ENCODE results near the gene SLC36A3.
"Not testable (repeated sequence)": the region's sequence is repeated elsewhere in the genome, so short reads cannot be mapped to it uniquely, and the experiment has no call there.

SLC36A3 gene

DNA sequence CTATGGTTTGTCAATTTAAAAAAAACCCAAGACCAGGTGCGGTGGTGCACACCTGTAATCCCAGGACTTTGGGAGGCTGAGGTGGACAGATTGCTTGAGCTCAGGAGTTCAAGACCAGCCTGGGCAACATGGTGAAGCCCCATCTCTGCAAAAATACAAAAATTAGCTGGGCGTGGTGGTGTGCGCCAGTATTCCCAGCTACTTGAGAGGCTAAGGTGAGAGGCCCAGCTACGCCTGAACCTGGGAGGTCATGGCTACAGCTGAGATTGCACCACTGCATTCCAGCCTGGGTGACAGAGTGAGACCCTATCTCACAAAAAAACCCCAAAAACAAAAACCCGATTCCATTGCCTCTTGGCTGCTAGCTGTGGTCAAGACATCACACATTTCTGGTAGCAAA is 48.6 kb downstream of the SLC36A3 start:
- H3K4me3 ChIP-seq (ENCODE audit: low read length); H3K9me3 ChIP-seq (ENCODE audit: control insufficient read depth, low read length); H3K4me1 ChIP-seq (ENCODE audit: control insufficient read depth, insufficient read depth, low read length); H3K36me3 ChIP-seq (ENCODE audit: control insufficient read depth, insufficient read depth, low read length); H3K9ac ChIP-seq (ENCODE audit: low read length); H3K27me3 ChIP-seq (ENCODE audit: control insufficient read depth, insufficient read depth, low read length): not testable (repeated sequence)

DNA sequence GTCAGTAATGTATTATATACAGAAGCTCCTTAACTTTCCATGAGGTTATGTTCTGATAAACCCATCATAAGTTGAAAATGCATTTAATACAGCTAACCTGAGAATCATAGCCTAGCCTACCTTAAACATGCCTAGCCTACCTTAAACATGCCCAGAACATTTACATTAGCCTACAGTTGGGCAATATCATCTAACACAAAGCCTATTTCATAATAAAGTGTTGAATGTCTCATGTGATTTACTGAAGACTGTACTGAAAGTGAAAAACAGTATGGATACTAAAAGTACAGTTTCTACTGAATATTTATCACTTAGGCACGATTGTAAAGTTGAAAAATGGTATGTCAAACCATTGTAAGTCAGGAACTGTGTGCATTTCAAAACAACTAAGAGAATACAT is 49.0 kb downstream of the SLC36A3 start:
- no peaks in the 10 kb centered on the region for H3K36me3 ChIP-seq (ENCODE audit: control insufficient read depth, insufficient read depth, low read length)
- H3K4me3 ChIP-seq (ENCODE audit: low read length) = no peak overlapping the region
- no peaks in the 10 kb centered on the region for H3K9me3 ChIP-seq (ENCODE audit: control insufficient read depth, low read length)
- no peak overlapping the region for H3K9ac ChIP-seq (ENCODE audit: low read length)
- H3K27me3 ChIP-seq (ENCODE audit: control insufficient read depth, insufficient read depth, low read length) = no peaks in the 10 kb centered on the region
- peaks cover 9% of the 10 kb centered on the region for H3K4me1 ChIP-seq (ENCODE audit: control insufficient read depth, insufficient read depth, low read length)

DNA sequence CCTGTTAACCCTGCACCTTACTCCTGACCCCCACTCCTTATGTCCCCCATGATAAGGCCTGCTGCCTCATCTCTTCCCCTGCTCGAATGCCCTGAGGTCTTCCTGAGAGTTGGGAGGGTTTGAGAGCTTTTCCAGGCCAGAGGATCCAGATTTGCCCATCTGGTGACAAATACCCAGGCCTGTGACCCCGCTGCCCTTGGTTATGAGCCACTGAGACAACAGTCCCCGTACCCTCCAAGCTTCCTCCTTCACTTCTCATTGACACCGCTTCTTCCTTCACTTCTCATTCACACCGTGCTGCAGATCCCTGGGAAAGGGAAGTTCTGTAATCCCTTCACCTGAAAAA is 50.0 kb downstream of the SLC36A3 start:
- H3K36me3 ChIP-seq (ENCODE audit: control insufficient read depth, insufficient read depth, low read length) = no peaks in the 10 kb centered on the region
- peak overlapping the region; percentile 90 for H3K4me3 ChIP-seq (ENCODE audit: low read length)
- H3K27me3 ChIP-seq (ENCODE audit: control insufficient read depth, insufficient read depth, low read length) = no peaks in the 10 kb centered on the region
- peak overlapping the region; percentile 68 for H3K9ac ChIP-seq (ENCODE audit: low read length)
- no peaks in the 10 kb centered on the region for H3K9me3 ChIP-seq (ENCODE audit: control insufficient read depth, low read length)
- peaks cover 9% of the 10 kb centered on the region for H3K4me1 ChIP-seq (ENCODE audit: control insufficient read depth, insufficient read depth, low read length)

DNA sequence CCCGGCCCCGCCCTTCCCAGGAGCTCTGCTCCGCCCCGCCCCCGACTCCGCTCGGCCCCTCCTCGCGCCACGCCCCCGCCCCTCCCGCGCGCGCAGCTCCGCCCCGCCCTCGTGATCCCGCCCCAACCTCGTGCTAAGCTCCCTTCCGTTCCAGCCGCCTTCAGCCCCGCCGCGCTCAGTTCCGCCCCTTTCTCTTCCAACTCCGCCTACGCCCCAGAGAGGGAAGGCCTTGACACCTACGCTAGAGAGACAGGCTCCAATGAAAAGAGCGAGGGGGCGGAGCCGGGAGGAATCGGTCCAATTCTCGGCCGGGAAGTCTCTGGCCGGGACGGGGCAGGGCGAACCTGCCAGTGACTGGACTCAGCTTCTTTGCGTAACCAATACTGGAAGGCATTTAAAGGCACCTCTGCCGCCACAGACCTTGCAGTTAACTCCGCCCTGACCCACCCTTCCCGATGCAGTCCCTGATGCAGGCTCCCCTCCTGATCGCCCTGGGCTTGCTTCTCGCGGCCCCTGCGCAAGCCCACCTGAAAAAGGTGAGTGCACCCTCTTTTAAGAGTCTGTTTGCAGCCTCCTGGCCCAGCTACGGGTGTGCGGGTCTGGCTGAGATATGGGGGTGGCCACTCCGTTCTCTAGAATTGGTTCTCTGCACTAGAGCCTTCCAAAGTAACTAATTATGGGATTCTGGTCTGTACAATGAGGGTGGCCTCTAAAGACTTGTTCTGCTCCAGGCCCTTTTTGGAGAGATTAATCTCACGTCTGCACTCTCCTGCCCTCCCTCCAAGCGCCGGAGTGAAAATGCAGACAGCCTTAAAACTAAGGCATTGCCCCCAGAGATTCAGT is 50.6 kb downstream of the SLC36A3 start, which contains the start of gene GM2A:
Gene GM2A, plus strand, starts transcription at position 424 of the 843 bp plus-strand sequence. Its CDS starts 32 bp downstream, at position 456.
- Histone ChIP-seq H3K9ac (ENCODE audit: low read length) (peak within 1 kb of the TSS; percentile 68), H3K27me3 (ENCODE audit: control insufficient read depth, insufficient read depth, low read length) (no peaks in the 10 kb centered on the region), H3K36me3 (ENCODE audit: control insufficient read depth, insufficient read depth, low read length) (no peaks in the 10 kb centered on the region), H3K9me3 (ENCODE audit: control insufficient read depth, low read length) (no peaks in the 10 kb centered on the region), H3K4me3 (ENCODE audit: low read length) (peak within 1 kb of the TSS; percentile 90), H3K4me1 (ENCODE audit: control insufficient read depth, insufficient read depth, low read length) (peaks cover 9% of the 10 kb centered on the region)

DNA sequence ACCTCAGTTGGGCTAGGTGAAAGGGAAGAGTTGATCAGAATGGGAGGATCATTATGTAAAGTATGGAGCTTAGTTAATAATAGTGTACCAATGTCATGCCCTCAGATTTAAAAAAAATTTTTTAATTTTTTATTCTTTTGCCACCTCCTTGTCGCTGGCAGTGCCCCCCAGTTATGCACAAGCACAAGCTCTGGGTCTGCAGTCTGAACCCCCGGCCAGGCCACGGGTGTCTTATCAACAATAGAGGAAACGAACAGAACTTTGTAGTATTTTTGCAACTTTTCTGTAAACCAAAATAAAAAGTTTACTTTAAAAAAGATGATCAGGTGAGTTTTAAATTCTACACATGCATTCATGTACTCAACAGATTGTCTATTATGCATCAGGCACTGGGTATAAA is 51.9 kb downstream of the SLC36A3 start:
- H3K27me3 ChIP-seq (ENCODE audit: control insufficient read depth, insufficient read depth, low read length) = no peaks in the 10 kb centered on the region
- H3K36me3 ChIP-seq (ENCODE audit: control insufficient read depth, insufficient read depth, low read length) = no peaks in the 10 kb centered on the region
- H3K9ac ChIP-seq (ENCODE audit: low read length) = no peak overlapping the region
- H3K4me3 ChIP-seq (ENCODE audit: low read length) = no peak overlapping the region
- H3K4me1 ChIP-seq (ENCODE audit: control insufficient read depth, insufficient read depth, low read length) = peaks cover 9% of the 10 kb centered on the region
- H3K9me3 ChIP-seq (ENCODE audit: control insufficient read depth, low read length) = no peaks in the 10 kb centered on the region

DNA sequence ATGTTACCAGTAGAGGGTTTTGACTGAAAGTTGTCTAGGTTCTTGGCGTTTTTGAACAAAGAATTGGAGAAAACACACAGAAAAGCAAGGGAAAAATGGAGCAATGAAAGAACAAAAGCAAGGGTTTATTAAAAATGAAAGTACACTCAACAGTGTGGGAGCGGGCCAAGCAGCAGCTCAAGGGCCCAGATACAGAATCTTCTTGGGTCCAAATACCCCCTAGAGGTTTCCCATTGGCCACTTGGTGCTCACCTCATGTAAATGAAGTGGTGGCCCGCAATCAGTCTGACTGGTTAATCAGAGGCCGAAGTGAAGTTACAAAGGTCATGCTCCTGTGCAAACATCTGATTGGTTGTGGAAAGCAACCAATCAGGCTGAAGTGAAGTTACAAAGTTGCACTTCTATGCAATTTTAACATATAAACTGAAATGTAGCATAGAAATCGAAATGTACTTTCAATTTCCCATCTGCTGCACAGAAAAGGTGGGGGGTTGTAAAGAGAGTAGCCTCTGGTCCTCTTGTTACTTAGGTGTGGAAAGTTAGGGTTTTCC is 52.5 kb downstream of the SLC36A3 start:
- H3K27me3 ChIP-seq (ENCODE audit: control insufficient read depth, insufficient read depth, low read length) = no peaks in the 10 kb centered on the region
- H3K4me1 ChIP-seq (ENCODE audit: control insufficient read depth, insufficient read depth, low read length) = peaks cover 9% of the 10 kb centered on the region
- no peak overlapping the region for H3K9ac ChIP-seq (ENCODE audit: low read length)
- H3K4me3 ChIP-seq (ENCODE audit: low read length) = no peak overlapping the region
- H3K9me3 ChIP-seq (ENCODE audit: control insufficient read depth, low read length) = no peaks in the 10 kb centered on the region
- no peaks in the 10 kb centered on the region for H3K36me3 ChIP-seq (ENCODE audit: control insufficient read depth, insufficient read depth, low read length)

DNA sequence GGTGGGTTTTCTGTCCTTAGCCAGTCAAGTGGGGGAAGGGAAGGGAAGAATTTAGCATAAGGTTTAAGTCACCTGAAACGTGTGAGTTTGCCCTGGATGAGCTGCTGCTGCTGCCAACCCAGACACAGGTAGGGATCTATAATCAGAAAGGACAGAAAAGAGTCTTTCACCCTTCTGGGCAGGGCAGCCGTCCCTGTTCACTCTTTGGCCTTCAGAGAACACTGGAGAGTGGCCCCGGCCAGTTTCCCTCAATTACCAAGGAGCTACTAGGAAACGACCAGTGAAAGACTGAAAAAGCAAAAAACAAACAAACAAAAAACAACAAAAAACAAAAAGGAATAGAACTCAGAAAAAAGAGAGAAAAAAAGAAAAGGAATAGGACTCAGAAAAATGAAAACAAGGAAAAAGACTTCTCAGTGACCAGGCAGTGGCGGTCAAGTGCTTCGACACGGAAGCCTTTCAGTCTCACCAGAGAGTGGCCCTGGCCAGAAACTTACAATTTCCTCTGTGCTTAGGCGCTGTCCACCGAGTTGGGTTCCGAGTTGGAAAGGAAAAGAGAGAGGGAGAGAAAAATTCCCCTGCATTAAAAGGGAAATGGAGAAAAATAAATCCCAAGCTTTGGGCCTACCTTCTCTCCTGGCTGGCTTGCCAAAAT is 53.1 kb downstream of the SLC36A3 start:
- Histone ChIP-seq H3K36me3 (ENCODE audit: control insufficient read depth, insufficient read depth, low read length) (no peaks in the 10 kb centered on the region), H3K4me1 (ENCODE audit: control insufficient read depth, insufficient read depth, low read length) (peaks cover 9% of the 10 kb centered on the region), H3K9me3 (ENCODE audit: control insufficient read depth, low read length) (no peaks in the 10 kb centered on the region), H3K4me3 (ENCODE audit: low read length) (no peak overlapping the region), H3K9ac (ENCODE audit: low read length) (no peak overlapping the region), H3K27me3 (ENCODE audit: control insufficient read depth, insufficient read depth, low read length) (no peaks in the 10 kb centered on the region)

DNA sequence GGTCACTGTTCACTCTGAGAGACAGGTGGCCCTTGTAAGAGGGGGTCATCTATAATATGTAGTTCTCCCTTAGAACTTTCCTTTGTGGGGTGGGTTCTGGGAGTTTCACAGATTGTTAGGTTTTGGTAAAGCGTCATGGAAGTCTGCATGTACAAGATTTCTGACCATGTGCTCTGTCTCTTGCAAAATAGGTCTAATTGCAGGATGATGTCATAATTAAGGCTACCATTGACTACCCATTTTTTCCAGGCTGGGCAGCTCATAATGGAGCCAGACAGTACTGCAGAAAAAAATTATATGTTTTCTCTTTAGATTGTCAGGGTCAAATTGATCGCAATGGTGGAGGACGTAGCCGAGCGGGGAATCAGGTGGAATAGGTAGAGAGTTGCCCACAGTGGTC is 54.3 kb downstream of the SLC36A3 start:
- Histone ChIP-seq H3K4me3 (ENCODE audit: low read length) (no peak overlapping the region), H3K4me1 (ENCODE audit: control insufficient read depth, insufficient read depth, low read length) (peaks cover 9% of the 10 kb centered on the region), H3K36me3 (ENCODE audit: control insufficient read depth, insufficient read depth, low read length) (no peaks in the 10 kb centered on the region), H3K9me3 (ENCODE audit: control insufficient read depth, low read length) (no peaks in the 10 kb centered on the region), H3K9ac (ENCODE audit: low read length) (no peak overlapping the region), H3K27me3 (ENCODE audit: control insufficient read depth, insufficient read depth, low read length) (no peaks in the 10 kb centered on the region)

DNA sequence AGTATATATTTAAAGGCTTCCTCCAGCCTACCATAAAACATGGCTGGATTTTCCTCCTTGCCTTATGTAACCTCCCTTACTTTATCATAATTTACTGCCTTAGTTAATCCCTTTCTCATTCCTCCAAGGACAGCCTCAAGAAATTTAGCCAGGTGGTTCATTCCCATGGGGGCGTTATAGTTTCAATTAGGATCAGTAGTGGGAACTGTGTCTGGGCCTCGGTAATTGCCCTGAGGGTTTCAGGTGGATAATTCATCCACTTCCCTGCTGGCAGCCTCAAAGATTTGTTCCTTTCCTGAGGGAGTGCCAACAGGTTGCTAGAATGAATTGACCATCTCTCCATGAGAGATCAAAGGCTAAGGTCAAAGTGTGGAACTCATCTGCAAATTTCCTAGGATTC is 54.9 kb downstream of the SLC36A3 start:
- H3K4me3 ChIP-seq (ENCODE audit: low read length) = no peak overlapping the region
- H3K27me3 ChIP-seq (ENCODE audit: control insufficient read depth, insufficient read depth, low read length) = no peaks in the 10 kb centered on the region
- H3K4me1 ChIP-seq (ENCODE audit: control insufficient read depth, insufficient read depth, low read length) = peaks cover 6% of the 10 kb centered on the region

DNA sequence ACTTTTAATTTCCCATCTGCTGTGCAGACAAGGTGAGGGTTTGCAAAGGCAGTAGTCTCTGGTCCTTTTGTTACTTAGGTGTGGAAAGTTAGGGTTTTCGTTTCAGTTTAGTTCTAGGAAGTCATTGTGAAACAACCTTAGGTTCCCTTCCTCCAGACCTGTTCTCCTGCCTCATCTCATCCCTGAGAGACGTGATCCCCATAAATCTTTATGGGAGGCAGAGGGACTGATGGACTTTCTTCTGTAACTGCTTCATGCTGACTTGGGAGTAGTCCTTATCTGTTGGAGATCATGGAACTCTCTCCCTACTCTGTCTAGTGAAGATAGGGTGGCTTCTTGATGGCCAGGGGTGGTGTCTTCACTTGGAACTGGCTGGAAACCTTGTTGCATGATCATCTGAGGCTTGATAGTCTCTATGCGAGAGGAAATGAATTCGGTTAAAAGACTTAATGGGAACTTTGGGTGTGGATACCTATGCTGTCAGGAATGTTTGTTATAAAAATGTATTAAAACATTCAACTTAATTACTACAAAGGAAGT is 57.8 kb downstream of the SLC36A3 start:
- H3K4me3 ChIP-seq (ENCODE audit: low read length) = no peak overlapping the region
- H3K27me3 ChIP-seq (ENCODE audit: control insufficient read depth, insufficient read depth, low read length) = no peaks in the 10 kb centered on the region
- H3K36me3 ChIP-seq (ENCODE audit: control insufficient read depth, insufficient read depth, low read length) = no peaks in the 10 kb centered on the region
- H3K9ac ChIP-seq (ENCODE audit: low read length) = no peak overlapping the region
- H3K4me1 ChIP-seq (ENCODE audit: control insufficient read depth, insufficient read depth, low read length) = no peaks in the 10 kb centered on the region
- no peaks in the 10 kb centered on the region for H3K9me3 ChIP-seq (ENCODE audit: control insufficient read depth, low read length)

More for the DNA sequence above, 54.9 kb downstream of the SLC36A3 start:
- H3K9me3 ChIP-seq (ENCODE audit: control insufficient read depth, low read length) = no peaks in the 10 kb centered on the region
- H3K36me3 ChIP-seq (ENCODE audit: control insufficient read depth, insufficient read depth, low read length) = no peaks in the 10 kb centered on the region
- no peak overlapping the region for H3K9ac ChIP-seq (ENCODE audit: low read length)

DNA sequence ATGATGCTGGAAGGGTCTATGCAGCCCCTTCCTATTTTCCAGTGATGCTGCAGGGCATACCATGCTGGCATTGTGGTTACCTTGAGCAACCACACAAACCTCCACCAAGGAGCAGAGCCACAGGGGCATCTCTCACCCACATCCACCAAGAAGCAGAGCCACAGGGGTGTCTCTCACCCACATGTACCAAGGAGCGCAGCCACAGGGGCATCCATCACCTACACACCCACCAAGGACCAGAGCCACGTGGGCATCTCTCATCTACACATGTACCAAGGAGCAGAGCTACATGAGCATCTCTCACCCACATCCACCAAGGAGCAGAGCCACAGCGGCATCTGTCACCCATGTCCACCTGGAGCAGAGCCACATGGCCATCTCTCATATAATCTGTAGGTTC is 59.4 kb downstream of the SLC36A3 start:
- H3K27me3 ChIP-seq (ENCODE audit: control insufficient read depth, insufficient read depth, low read length) = no peaks in the 10 kb centered on the region

DNA sequence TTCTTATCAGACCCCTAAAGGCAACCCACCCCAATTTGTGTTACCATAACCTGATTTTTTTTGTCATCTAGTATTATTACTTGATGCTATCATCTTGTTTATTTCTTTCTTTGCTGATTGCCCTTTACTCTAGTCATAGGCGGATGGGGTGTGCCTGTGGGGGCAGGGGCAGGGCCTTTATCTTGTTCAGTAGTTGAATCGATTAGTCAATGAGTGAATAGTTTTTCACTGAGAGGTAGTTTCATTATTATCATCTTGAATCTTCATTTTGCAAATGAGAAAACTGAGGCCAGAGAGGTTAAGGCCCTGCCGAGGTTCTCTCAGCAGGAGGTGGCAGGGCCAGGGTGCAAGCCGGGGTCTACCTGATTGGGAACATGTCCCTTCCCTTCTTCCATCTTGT is 60.0 kb downstream of the SLC36A3 start:
- Histone ChIP-seq H3K9ac (ENCODE audit: low read length) (no peak overlapping the region), H3K36me3 (ENCODE audit: control insufficient read depth, insufficient read depth, low read length) (no peaks in the 10 kb centered on the region), H3K4me1 (ENCODE audit: control insufficient read depth, insufficient read depth, low read length) (no peaks in the 10 kb centered on the region), H3K27me3 (ENCODE audit: control insufficient read depth, insufficient read depth, low read length) (no peaks in the 10 kb centered on the region), H3K9me3 (ENCODE audit: control insufficient read depth, low read length) (no peaks in the 10 kb centered on the region), H3K4me3 (ENCODE audit: low read length) (no peak overlapping the region)

More for the DNA sequence above, 59.4 kb downstream of the SLC36A3 start:
- H3K36me3 ChIP-seq (ENCODE audit: control insufficient read depth, insufficient read depth, low read length) = no peaks in the 10 kb centered on the region
- no peaks in the 10 kb centered on the region for H3K4me1 ChIP-seq (ENCODE audit: control insufficient read depth, insufficient read depth, low read length)
- H3K9me3 ChIP-seq (ENCODE audit: control insufficient read depth, low read length) = no peaks in the 10 kb centered on the region
- no peak overlapping the region for H3K9ac ChIP-seq (ENCODE audit: low read length)
- no peak overlapping the region for H3K4me3 ChIP-seq (ENCODE audit: low read length)
